Kidney epithelial cell (primary cell): ENCODE measurements around the gene SMIM30. TPM values are rescaled to one million over a fixed set of nuclear protein-coding genes. Genes with fewer than 3 reads are reported as not detected.
"Not testable (repeated sequence)": the region's sequence is repeated elsewhere in the genome, so short reads cannot be mapped to it uniquely, and the experiment has no call there.

Experiments used
- DNase-seq: peaks from one replicate; pipeline ENCODE4 v3.0.0-alpha.2; 2010; ENCODE audit warnings: low read depth
- H3K27me3 ChIP-seq: 2 replicates; pipeline ENCODE4 v1.6.0; 2011; ENCODE audit warnings: low read length; ENCODE audit not compliant: control insufficient read depth, insufficient read depth
- H3K36me3 ChIP-seq: 2 replicates; pipeline ENCODE4 v1.5.1; 2011; ENCODE audit warnings: low read length; ENCODE audit not compliant: control insufficient read depth, insufficient read depth
- H3K4me3 ChIP-seq: 2 replicates; pipeline ENCODE4 v1.5.1; 2011; ENCODE audit warnings: low read depth, mild to moderate bottlenecking, control low read depth, low read length
- CTCF ChIP-seq: IDR thresholded peaks from 2 replicates; pipeline ENCODE4 v1.5.1; 2011; ENCODE audit warnings: mild to moderate bottlenecking, moderate library complexity, low read length, control low read depth, inconsistent platforms; ENCODE audit not compliant: insufficient read depth, poor library complexity, severe bottlenecking
- total RNA-seq: library from RNA; depleted of rRNA; stranded (reverse); fragments of >200 nt; gene quantifications from 2 replicates; pipeline ENCODE4 v1.2.3, GENCODE V29; 2015

SMIM30 gene
- total RNA-seq, 1 donor from 2014 or later, result 54.9 TPM

DNA sequence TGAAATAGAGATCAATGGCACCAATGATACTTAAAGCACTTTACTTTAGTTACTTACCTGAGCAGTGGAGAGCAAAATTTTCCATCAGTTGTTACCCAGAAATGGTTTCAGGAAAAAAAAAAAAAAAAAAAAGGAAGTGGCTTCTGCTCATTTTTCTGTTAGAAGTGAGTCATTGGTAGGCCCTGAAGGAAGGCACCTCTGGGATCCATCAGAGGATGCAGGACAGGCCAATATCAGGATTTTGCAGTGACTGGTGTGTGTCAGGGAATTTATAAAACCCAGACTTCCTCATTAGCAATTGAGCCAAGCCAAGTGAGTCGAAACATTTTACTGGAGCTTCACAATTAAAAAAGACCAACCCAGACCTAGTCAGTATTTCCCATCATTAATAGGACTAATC lies 2.3 kb upstream of the SMIM30 start:
- Histone ChIP-seq H3K27me3 (no peaks in the 10 kb centered on the region), H3K36me3 (no peaks in the 10 kb centered on the region), H3K4me3 (no peak overlapping the region)
- no peak for TF ChIP-seq CTCF
- no peak for DNase-seq

GRCh38 chr7:113119429-113119828 lies 1.1 kb upstream of the SMIM30 start:
- no peak for TF ChIP-seq CTCF
- no peak for DNase-seq
- no peaks in the 10 kb centered on the region for H3K36me3 ChIP-seq
- no peak overlapping the region for H3K4me3 ChIP-seq
- no peaks in the 10 kb centered on the region for H3K27me3 ChIP-seq

DNA sequence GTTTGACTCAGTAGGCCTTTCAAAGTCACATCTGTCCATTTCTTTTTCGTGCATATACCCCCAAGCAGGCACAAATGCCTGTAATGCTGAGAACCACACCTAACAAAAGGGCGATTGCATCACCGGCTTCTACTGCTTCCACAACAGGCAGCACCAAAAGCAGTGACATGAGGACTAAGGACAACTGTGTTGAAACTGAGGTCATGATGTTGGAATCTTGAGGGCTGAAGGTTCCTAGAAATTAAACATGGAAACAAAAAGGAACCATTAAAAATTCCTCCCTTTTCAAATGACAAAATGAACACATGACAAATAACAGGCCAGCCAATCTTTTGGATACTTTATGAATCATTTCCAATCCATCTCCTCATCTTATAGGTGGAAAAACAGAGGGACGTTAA lies 980 bp downstream of the SMIM30 start:
- H3K36me3 ChIP-seq, DNase-seq, H3K27me3 ChIP-seq: not testable (repeated sequence)
- H3K4me3 ChIP-seq, result peak overlapping the region; percentile 81

DNA sequence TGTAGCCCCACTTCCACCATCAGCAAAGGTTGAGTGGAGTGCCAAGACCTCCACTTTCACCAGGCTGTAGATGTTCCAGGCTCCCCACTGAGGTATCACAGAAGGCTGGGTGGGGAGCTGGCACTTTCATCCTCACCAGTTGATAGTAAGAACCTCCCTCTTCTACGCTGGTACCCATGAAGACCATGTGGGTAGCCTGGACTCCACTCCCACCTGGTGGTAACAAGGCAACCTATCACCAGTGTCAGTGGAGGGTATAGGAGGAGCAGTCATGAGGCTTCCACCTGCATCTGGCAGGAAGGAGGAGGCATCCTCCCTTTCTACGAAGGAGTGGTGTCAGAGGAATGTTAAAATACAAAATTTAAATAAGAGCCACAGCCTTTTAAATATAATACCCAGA lies 4.4 kb downstream of the SMIM30 start:
- Histone ChIP-seq H3K27me3 (no peaks in the 10 kb centered on the region), H3K36me3 (no peaks in the 10 kb centered on the region), H3K4me3 (no peak overlapping the region)
- TF ChIP-seq CTCF, result peak; percentile 15
- DNase-seq, result no peak

DNA sequence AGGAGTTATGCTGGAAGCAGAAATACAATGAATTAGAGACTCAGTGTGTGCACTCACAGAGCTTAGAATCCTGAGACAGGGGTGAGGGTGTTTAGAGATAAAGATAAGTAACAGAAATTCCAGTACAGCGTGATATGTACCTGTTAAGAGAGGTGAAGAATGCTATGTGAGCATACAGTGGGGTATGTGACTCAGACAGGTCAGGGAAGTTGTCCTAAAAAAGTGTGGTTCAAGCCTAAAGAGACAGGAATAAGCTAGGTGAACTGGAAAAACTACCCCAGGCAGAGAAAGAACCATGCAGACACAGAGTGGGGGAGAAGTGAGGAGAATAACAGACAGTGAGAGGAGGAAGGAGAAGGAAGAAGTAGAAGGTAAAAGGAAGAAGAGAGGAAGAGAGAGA lies 8.6 kb downstream of the SMIM30 start:
- no peak for DNase-seq

GRCh38 chr7:113100121-113100603 lies 18.2 kb downstream of the SMIM30 start:
- Histone ChIP-seq H3K27me3 (no peaks in the 10 kb centered on the region), H3K4me3 (no peak overlapping the region), H3K36me3 (no peaks in the 10 kb centered on the region)
- no peak for TF ChIP-seq CTCF
- peak; percentile 50 for DNase-seq

More for the DNA sequence above, 8.6 kb downstream of the SMIM30 start:
- no peak for TF ChIP-seq CTCF
- Histone ChIP-seq H3K27me3 (no peaks in the 10 kb centered on the region), H3K36me3 (no peaks in the 10 kb centered on the region), H3K4me3 (no peak overlapping the region)
